RPMI7951 (cell line): ENCODE results near the gene NANOGP8. TPM values are rescaled to one million over a fixed set of nuclear protein-coding genes. Genes with fewer than 3 reads are reported as not detected.
A peak's percentile ranks its signal among the peaks of the same experiment; 100 is the strongest.
"Not testable (repeated sequence)": the region's sequence is repeated elsewhere in the genome, so short reads cannot be mapped to it uniquely, and the experiment has no call there.

ENCODE experiments used
- DNase-seq: peaks from one replicate; pipeline ENCODE4 v3.0.0-alpha.2; 2012; ENCODE audit warnings: low read depth
- total RNA-seq: library from RNA; depleted of rRNA; stranded (reverse); fragments of >200 nt; shearing (Covaris generic); gene quantifications from 2 replicates; pipeline ENCODE4 v1.2.3, GENCODE V29; 2014

Gene NANOGP8
- total RNA-seq, 1 experiment from 2014 or later, result not detected

- no peak for DNase-seq
Observed at GRCh38 chr15:35095941-35096340, 10.8 kb upstream of the NANOGP8 start.

GRCh38 chr15:35092846-35093245 lies 7.8 kb upstream of the NANOGP8 start:
- DNase-seq, result no peak

- DNase-seq, result no peak
Observed at GRCh38 chr15:35092311-35092710, 7.2 kb upstream of the NANOGP8 start.

GRCh38 chr15:35090104-35090807 lies 5.2 kb upstream of the NANOGP8 start:
- no peak for DNase-seq

- DNase-seq, result no peak
Observed at GRCh38 chr15:35089551-35089950, 4.5 kb upstream of the NANOGP8 start.

- no peak for DNase-seq
Observed at GRCh38 chr15:35088329-35088728, 3.2 kb upstream of the NANOGP8 start.

- no peak for DNase-seq
Observed at GRCh38 chr15:35087759-35088158, 2.7 kb upstream of the NANOGP8 start.

- DNase-seq, result not testable (repeated sequence)
Observed at GRCh38 chr15:35082371-35083348, 2.4 kb downstream of the NANOGP8 start.

- DNase-seq, result not testable (repeated sequence)
Observed at GRCh38 chr15:35081626-35082365, 3.3 kb downstream of the NANOGP8 start.

- DNase-seq, result no peak
Observed at GRCh38 chr15:35080226-35080625, 4.9 kb downstream of the NANOGP8 start.

- DNase-seq, result peak; percentile 42
Observed at GRCh38 chr15:35078221-35078915, 6.7 kb downstream of the NANOGP8 start.

GRCh38 chr15:35071106-35071505 lies 14.0 kb downstream of the NANOGP8 start:
- no peak for DNase-seq

- DNase-seq, result no peak
Observed at GRCh38 chr15:35068846-35069475, 16.1 kb downstream of the NANOGP8 start.

GRCh38 chr15:35067496-35068347 lies 17.4 kb downstream of the NANOGP8 start:
- DNase-seq, result no peak

- no peak for DNase-seq
Observed at GRCh38 chr15:35066094-35066493, 19.0 kb downstream of the NANOGP8 start.

- DNase-seq, result no peak
Observed at GRCh38 chr15:35064576-35065190, 20.4 kb downstream of the NANOGP8 start.

GRCh38 chr15:35062738-35063099 lies 22.4 kb downstream of the NANOGP8 start:
- DNase-seq, result no peak

GRCh38 chr15:35061825-35062737 lies 23.0 kb downstream of the NANOGP8 start:
- no peak for DNase-seq
